ENCODE data around the gene MARVELD3.
"Not testable (repeated sequence)": the region's sequence is repeated elsewhere in the genome, so short reads cannot be mapped to it uniquely, and the experiment has no call there.

The MARVELD3 gene

DNA sequence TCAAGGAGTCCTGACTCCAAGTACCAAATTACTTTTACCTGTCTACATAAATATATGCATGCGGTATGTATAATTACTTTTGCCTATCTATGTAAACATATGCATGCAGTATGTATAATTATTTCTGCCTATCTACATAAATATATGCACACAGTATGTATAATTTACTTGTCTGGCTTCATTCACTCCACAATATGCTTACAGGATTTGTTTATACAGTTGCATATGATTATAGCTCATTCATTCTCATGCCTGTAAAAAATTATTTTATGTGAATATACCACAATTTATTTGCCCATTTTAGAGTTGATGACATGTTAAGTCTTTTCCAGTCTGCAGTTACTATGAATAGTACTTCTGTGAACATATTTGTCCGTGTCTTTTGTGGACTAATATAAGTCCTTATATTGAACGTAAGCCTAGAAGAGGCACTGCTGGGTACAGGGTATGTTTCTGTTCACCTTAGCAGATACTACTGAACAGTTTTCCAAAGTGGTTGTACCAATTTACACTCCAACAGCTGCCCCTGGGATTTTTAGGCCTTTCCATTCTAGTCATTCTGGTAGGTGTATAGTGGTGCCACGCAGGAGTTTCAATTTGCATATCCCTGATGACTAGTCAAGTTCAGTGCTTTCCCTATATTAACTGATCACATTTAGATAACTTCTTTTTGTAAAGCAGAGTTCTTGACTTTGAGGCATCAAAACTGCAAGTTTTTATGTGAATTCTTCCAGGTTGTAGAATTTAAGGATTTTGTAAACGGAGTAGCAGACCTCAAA is 47.0 kb downstream of the MARVELD3 start:
- no peak for DNase-seq

DNA sequence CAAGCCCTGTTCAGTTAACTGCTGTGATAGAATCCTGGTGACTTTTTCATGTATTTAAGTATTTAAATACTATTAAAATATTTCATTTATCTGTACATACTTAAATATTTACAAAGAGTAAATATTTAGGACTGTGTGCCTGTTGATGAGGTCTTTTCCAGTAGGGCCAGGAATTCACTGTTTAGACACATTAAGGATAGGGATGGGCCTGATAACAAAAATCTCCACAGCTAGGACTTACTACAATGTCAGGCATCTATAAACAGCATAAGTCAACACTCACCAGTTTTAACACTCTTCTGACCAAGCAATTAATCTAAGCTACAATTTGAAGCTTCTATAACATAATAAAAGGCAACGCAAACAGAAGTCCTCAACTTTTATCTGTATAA is 47.6 kb downstream of the MARVELD3 start:
- no peak for DNase-seq

DNA sequence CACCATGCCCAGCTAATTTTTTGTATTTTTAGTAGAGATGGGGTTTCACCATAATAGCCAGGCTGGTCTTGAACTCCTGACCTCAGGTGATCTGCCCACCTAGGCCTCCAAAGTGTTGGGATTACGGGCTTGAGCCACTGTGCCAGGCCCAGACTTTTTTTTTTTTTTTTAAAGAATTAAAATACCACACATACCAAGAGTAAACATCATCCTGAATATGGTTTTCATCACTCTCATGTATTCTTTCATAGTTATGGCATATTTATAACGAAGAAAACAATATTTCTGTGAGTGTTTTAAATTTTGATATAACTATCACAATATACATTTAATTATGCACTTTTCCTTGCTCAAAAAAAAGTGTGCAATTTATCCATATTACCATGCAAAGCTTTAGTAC is 48.2 kb downstream of the MARVELD3 start:
- DNase-seq: no peak

DNA sequence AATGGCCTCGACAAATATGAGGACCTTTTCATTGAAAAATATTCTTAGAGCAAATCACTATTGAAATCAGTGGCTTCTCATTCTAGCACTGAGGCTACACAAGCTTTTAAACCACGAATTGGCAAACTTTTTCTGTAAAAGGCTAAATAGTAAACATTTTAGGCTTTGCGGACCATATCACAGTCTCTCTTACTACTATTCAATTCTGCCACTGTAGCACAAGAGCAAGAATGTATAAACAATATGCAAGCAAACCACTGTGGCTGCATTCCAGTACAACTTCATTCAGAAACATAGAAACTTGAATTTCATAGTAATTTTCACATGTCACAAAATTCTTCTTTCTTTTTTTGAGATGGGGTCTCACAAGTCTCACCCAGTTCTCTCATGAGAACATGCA is 49.4 kb downstream of the MARVELD3 start:
- no peak for DNase-seq

DNA sequence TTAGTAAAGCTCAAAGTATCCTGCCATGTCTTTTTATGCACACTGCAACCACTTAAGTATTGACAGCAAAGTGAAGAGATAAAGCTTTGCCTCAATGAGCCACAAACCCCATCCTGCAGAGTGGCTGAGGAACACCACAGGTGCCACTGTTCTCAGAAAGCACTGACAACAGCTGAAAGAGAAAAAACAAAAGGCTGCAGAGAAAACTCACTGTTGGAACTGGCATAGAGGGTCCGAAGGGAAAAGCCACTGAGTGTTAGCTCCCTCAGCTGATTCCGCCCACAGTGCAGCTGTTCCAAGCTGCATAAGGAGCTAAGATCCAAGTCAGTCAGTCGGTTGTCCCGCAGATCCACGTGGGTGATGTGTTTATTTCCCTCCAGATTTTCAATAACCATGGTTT is 50.3 kb downstream of the MARVELD3 start:
- DNase-seq: no peak

DNA sequence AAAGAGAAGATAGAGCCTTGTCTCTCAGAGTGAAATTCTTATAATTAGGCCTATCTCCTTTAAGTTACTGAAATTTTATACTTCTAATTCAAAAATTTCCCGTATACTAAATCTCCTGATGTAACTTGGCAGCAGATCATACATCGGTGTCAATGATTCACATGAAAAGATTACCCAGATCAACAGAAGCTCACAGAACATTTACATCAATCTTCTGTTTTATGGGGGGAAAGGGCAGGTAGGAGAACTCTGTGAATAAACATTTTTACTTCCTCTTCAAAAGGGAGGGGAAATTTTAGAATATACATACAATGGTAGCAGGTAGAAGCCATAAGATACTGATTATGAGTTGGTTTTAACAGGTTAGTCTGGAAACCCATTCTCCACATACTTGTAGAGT is 55.4 kb downstream of the MARVELD3 start:
- no peak for DNase-seq

DNA sequence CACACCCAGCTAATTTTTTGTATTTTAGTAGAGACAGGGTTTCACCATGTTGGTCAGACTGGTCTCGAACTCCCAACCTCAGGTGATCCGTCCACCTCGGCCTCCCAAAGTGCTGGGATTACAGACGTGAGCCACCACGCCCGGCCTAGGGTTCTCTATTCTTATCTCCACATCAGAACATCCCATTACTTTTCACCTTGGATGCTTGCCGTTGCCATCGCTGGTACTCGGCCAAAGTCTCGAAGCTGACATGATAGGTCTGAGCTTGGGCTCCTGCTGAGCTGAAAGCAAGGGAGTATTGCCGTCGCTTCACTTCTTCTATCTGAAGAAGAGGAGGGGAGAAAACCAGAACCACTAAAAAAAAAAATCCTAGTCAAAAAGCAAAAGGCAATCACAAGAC is 58.3 kb downstream of the MARVELD3 start:
- DNase-seq: not testable (repeated sequence)
